ENCODE measurements around the gene PMM1. TPM values are rescaled to one million over a fixed set of nuclear protein-coding genes. Genes with fewer than 3 reads are reported as not detected.
A peak's percentile ranks its signal among the peaks of the same experiment; 100 is the strongest.

Gene PMM1
- total and polyA plus RNA-seq, 2 of the 13 experiments (the other 11 are each of a cell fraction or from before 2014, with no cell fraction given): 17.8 to 95.6 TPM

GRCh38 chr22:41544671-41545476, 44.8 kb downstream of the PMM1 start (continued):
- TF ChIP-seq PRDM4 (CRISPR knock-in tag; IDR thresholded peaks at IDR 0.05; ENCODE audit: borderline replicate concordance) (no peak), ZBTB14 (CRISPR knock-in tag; IDR thresholded peaks at IDR 0.05) (no peak), ZNF816 (CRISPR knock-in tag; IDR thresholded peaks at IDR 0.05; ENCODE audit: borderline replicate concordance) (no peak), CREM (IDR thresholded peaks at IDR 0.05) (0 out of 2 replicates have a peak, but pooled peaks have one; percentile 28), CREM (CRISPR knock-in tag; IDR thresholded peaks at IDR 0.05) (no peak), KLF9 (CRISPR knock-in tag; IDR thresholded peaks at IDR 0.05; ENCODE audit: low read depth) (0 out of 2 replicates have a peak, but pooled peaks have one; percentile 9), GABPA (IDR thresholded peaks at IDR 0.05; ENCODE audit: low read depth, low read length) (no peak), GABPA (CRISPR knock-in tag; IDR thresholded peaks at IDR 0.05; ENCODE audit: low read depth) (no peak)
- TF ChIP-seq, protein P1, sequence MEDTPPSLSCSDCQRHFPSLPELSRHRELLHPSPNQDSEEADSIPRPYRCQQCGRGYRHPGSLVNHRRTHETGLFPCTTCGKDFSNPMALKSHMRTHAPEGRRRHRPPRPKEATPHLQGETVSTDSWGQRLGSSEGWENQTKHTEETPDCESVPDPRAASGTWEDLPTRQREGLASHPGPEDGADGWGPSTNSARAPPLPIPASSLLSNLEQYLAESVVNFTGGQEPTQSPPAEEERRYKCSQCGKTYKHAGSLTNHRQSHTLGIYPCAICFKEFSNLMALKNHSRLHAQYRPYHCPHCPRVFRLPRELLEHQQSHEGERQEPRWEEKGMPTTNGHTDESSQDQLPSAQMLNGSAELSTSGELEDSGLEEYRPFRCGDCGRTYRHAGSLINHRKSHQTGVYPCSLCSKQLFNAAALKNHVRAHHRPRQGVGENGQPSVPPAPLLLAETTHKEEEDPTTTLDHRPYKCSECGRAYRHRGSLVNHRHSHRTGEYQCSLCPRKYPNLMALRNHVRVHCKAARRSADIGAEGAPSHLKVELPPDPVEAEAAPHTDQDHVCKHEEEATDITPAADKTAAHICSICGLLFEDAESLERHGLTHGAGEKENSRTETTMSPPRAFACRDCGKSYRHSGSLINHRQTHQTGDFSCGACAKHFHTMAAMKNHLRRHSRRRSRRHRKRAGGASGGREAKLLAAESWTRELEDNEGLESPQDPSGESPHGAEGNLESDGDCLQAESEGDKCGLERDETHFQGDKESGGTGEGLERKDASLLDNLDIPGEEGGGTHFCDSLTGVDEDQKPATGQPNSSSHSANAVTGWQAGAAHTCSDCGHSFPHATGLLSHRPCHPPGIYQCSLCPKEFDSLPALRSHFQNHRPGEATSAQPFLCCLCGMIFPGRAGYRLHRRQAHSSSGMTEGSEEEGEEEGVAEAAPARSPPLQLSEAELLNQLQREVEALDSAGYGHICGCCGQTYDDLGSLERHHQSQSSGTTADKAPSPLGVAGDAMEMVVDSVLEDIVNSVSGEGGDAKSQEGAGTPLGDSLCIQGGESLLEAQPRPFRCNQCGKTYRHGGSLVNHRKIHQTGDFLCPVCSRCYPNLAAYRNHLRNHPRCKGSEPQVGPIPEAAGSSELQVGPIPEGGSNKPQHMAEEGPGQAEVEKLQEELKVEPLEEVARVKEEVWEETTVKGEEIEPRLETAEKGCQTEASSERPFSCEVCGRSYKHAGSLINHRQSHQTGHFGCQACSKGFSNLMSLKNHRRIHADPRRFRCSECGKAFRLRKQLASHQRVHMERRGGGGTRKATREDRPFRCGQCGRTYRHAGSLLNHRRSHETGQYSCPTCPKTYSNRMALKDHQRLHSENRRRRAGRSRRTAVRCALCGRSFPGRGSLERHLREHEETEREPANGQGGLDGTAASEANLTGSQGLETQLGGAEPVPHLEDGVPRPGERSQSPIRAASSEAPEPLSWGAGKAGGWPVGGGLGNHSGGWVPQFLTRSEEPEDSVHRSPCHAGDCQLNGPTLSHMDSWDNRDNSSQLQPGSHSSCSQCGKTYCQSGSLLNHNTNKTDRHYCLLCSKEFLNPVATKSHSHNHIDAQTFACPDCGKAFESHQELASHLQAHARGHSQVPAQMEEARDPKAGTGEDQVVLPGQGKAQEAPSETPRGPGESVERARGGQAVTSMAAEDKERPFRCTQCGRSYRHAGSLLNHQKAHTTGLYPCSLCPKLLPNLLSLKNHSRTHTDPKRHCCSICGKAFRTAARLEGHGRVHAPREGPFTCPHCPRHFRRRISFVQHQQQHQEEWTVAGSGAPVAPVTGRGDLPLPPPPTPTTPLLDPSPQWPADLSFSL (CRISPR knock-in tag; IDR thresholded peaks at IDR 0.05): no peak
- TF ChIP-seq, protein P2, sequence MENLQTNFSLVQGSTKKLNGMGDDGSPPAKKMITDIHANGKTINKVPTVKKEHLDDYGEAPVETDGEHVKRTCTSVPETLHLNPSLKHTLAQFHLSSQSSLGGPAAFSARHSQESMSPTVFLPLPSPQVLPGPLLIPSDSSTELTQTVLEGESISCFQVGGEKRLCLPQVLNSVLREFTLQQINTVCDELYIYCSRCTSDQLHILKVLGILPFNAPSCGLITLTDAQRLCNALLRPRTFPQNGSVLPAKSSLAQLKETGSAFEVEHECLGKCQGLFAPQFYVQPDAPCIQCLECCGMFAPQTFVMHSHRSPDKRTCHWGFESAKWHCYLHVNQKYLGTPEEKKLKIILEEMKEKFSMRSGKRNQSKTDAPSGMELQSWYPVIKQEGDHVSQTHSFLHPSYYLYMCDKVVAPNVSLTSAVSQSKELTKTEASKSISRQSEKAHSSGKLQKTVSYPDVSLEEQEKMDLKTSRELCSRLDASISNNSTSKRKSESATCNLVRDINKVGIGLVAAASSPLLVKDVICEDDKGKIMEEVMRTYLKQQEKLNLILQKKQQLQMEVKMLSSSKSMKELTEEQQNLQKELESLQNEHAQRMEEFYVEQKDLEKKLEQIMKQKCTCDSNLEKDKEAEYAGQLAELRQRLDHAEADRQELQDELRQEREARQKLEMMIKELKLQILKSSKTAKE (CRISPR knock-in tag; IDR thresholded peaks at IDR 0.05; ENCODE audit: borderline replicate concordance): no peak
- TF ChIP-seq, protein P3, sequence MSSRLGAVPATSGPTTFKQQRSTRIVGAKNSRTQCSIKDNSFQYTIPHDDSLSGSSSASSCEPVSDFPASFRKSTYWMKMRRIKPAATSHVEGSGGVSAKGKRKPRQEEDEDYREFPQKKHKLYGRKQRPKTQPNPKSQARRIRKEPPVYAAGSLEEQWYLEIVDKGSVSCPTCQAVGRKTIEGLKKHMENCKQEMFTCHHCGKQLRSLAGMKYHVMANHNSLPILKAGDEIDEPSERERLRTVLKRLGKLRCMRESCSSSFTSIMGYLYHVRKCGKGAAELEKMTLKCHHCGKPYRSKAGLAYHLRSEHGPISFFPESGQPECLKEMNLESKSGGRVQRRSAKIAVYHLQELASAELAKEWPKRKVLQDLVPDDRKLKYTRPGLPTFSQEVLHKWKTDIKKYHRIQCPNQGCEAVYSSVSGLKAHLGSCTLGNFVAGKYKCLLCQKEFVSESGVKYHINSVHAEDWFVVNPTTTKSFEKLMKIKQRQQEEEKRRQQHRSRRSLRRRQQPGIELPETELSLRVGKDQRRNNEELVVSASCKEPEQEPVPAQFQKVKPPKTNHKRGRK (CRISPR knock-in tag; IDR thresholded peaks at IDR 0.05): peak; percentile 86; the same call in 1 of the 2 replicates
- TF ChIP-seq, protein P4, sequence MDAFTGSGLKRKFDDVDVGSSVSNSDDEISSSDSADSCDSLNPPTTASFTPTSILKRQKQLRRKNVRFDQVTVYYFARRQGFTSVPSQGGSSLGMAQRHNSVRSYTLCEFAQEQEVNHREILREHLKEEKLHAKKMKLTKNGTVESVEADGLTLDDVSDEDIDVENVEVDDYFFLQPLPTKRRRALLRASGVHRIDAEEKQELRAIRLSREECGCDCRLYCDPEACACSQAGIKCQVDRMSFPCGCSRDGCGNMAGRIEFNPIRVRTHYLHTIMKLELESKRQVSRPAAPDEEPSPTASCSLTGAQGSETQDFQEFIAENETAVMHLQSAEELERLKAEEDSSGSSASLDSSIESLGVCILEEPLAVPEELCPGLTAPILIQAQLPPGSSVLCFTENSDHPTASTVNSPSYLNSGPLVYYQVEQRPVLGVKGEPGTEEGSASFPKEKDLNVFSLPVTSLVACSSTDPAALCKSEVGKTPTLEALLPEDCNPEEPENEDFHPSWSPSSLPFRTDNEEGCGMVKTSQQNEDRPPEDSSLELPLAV (CRISPR knock-in tag; conservative IDR thresholded peaks at IDR 0.05; ENCODE audit: low read depth): no peak

Data from HepG2 (cell line).